ENCODE measurements around the gene QSOX2. TPM values are rescaled to one million over a fixed set of nuclear protein-coding genes. Genes with fewer than 3 reads are reported as not detected.

QSOX2 gene
- total RNA-seq, 2 donors from 2014 or later = 7.2 to 13.5 TPM

- H3K27me3 ChIP-seq (replicated peaks; ENCODE audit: insufficient read depth) = no peaks in the 10 kb centered on the region
- DNase-seq (ENCODE audit: low spot score) = no peak
- no peak overlapping the region for H3K27ac ChIP-seq
- no peaks in the 10 kb centered on the region for H3K9me3 ChIP-seq
- H3K4me1 ChIP-seq (ENCODE audit: control insufficient read depth in 1 of 2, low read depth in 2 of 2) = peaks cover 3 to 5% of the 10 kb centered on the region in 2 donors
- TF ChIP-seq CTCF (IDR thresholded peaks at IDR 0.05) = no peak
- H3K4me3 ChIP-seq = no peak overlapping the region
- ATAC-seq (ENCODE audit: insufficient number of reproducible peaks, low FRiP score, low read depth) = no peak
- no peaks in the 10 kb centered on the region for H3K36me3 ChIP-seq
Observed at GRCh38 chr9:136262671-136263178, 17.1 kb upstream of the QSOX2 start.

- DNase-seq (ENCODE audit: low spot score) (no peak), ATAC-seq (ENCODE audit: insufficient number of reproducible peaks, low FRiP score, low read depth) (no peak)
- no peak overlapping the region for H3K4me3 ChIP-seq
- TF ChIP-seq CTCF (IDR thresholded peaks at IDR 0.05) = no peak
- H3K4me1 ChIP-seq (ENCODE audit: control insufficient read depth in 1 of 2, low read depth in 2 of 2) = no peaks in the 10 kb centered on the region
- H3K36me3 ChIP-seq = no peaks in the 10 kb centered on the region
- H3K27ac ChIP-seq = no peak overlapping the region
- no peaks in the 10 kb centered on the region for H3K9me3 ChIP-seq
- H3K27me3 ChIP-seq (replicated peaks; ENCODE audit: insufficient read depth) = no peaks in the 10 kb centered on the region
Observed at GRCh38 chr9:136261686-136262430, 16.2 kb upstream of the QSOX2 start.

- no peak overlapping the region for H3K4me3 ChIP-seq
- ATAC-seq (ENCODE audit: insufficient number of reproducible peaks, low FRiP score, low read depth) (no peak), DNase-seq (ENCODE audit: low spot score) (no peak)
- no peaks in the 10 kb centered on the region for H3K9me3 ChIP-seq
- no peaks in the 10 kb centered on the region for H3K4me1 ChIP-seq (ENCODE audit: control insufficient read depth in 1 of 2, low read depth in 2 of 2)
- H3K27me3 ChIP-seq (replicated peaks; ENCODE audit: insufficient read depth) = no peaks in the 10 kb centered on the region
- H3K27ac ChIP-seq = no peak overlapping the region
- TF ChIP-seq CTCF (IDR thresholded peaks at IDR 0.05) = no peak
- H3K36me3 ChIP-seq = no peaks in the 10 kb centered on the region
Observed at GRCh38 chr9:136260936-136261472, 15.4 kb upstream of the QSOX2 start.

DNA sequence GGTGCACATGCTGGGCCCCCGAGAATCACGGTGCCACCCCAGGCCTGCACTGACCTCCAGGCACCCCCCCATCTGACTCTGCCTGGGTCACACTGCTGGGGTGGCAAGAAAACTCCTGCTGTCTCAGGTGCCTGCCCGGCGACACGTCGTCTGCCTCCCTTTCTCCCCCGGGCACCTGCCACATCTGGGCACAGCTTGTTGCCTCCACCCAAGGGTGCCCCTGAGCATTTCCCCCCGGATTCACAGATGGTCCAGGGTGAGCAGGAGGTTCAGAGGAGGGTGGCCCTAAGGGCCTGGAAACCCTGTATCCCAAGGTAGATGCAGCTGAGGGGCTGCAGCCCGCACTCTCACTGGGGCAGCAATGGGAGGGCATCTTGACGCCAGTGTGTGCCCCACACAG is 14.9 kb upstream of the QSOX2 start:
- Histone ChIP-seq H3K27me3 (replicated peaks; ENCODE audit: insufficient read depth) (no peaks in the 10 kb centered on the region), H3K9me3 (no peaks in the 10 kb centered on the region), H3K4me1 (ENCODE audit: control insufficient read depth in 1 of 2, low read depth in 2 of 2) (no peaks in the 10 kb centered on the region), H3K36me3 (no peaks in the 10 kb centered on the region), H3K27ac (no peak overlapping the region), H3K4me3 (no peak overlapping the region)
- no peak for TF ChIP-seq CTCF (IDR thresholded peaks at IDR 0.05)
- DNase-seq (ENCODE audit: low spot score) (no peak), ATAC-seq (ENCODE audit: insufficient number of reproducible peaks, low FRiP score, low read depth) (no peak)

DNA sequence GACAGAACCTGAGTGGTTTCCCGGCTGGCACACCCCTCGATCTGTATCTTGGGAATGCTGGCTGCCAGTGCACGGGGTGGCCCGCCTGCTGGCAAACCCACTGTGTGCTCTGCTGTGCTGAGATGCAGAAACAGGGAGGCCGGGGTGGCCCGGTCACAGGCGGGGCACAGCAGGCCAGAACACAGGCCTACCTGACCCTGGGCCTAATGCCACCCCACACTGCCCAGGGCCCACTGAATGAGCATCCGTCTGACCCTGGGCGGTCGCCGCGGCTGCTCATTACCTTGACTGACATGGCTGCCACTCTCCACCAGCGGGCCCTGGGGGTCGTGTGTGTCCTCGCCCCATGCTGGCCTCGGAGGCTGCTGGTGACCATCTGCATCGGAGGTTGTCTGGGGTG is 14.2 kb upstream of the QSOX2 start:
- no peaks in the 10 kb centered on the region for H3K9me3 ChIP-seq
- ATAC-seq (ENCODE audit: insufficient number of reproducible peaks, low FRiP score, low read depth) (no peak), DNase-seq (ENCODE audit: low spot score) (no peak)
- no peak for TF ChIP-seq CTCF (IDR thresholded peaks at IDR 0.05)
- H3K36me3 ChIP-seq = no peaks in the 10 kb centered on the region
- H3K4me3 ChIP-seq = no peak overlapping the region
- no peaks in the 10 kb centered on the region for H3K27me3 ChIP-seq (replicated peaks; ENCODE audit: insufficient read depth)
- no peaks in the 10 kb centered on the region for H3K4me1 ChIP-seq (ENCODE audit: control insufficient read depth in 1 of 2, low read depth in 2 of 2)
- no peak overlapping the region for H3K27ac ChIP-seq
